Trophoblast cell (in vitro differentiated cells and primary cell): ENCODE data around the gene NUP107.
A peak's percentile ranks its signal among the peaks of the same experiment; 100 is the strongest.

Experiments used
- DNase-seq, 2 donors: peaks; one replicate each; pipeline ENCODE4 v3.0.0-alpha.2; 2016
- H2AFZ ChIP-seq: 2 replicates; pipeline ENCODE4 v1.6.1; 2013; ENCODE audit warnings: low read length, moderate library complexity, mild to moderate bottlenecking; ENCODE audit not compliant: insufficient read depth, poor library complexity
- H2AK5ac ChIP-seq: 2 replicates; pipeline ENCODE4 v1.6.1; 2013; ENCODE audit warnings: mild to moderate bottlenecking, low read length
- H2BK120ac ChIP-seq: 2 replicates; pipeline ENCODE4 v1.6.1; 2013; ENCODE audit warnings: low read length, mild to moderate bottlenecking, moderate library complexity; ENCODE audit not compliant: insufficient read depth, poor library complexity
- H2BK12ac ChIP-seq: 2 replicates; pipeline ENCODE4 v1.6.1; 2013; ENCODE audit warnings: mild to moderate bottlenecking, low read length, moderate library complexity
- H2BK5ac ChIP-seq: 2 replicates; pipeline ENCODE4 v1.6.1; 2013; ENCODE audit warnings: low read length, low read depth, moderate library complexity, mild to moderate bottlenecking; ENCODE audit not compliant: poor library complexity
- H3K14ac ChIP-seq: 2 replicates; pipeline ENCODE4 v1.6.1; 2013; ENCODE audit warnings: mild to moderate bottlenecking, low read length
- H3K18ac ChIP-seq: 2 replicates; pipeline ENCODE4 v1.6.1; 2013; ENCODE audit warnings: mild to moderate bottlenecking, low read length
- H3K23ac ChIP-seq: 2 replicates; pipeline ENCODE4 v1.6.1; 2013; ENCODE audit warnings: low read length
- H3K27ac ChIP-seq: 2 replicates; pipeline ENCODE4 v1.5.1; 2013; ENCODE audit warnings: low read depth, mild to moderate bottlenecking, inconsistent platforms, low read length, moderate library complexity
- H3K27me3 ChIP-seq: 2 replicates; pipeline ENCODE4 v1.6.1; 2013; ENCODE audit warnings: inconsistent platforms, mild to moderate bottlenecking, low read length, moderate library complexity; ENCODE audit not compliant: insufficient read depth
- H3K36me3 ChIP-seq, 2 experiments: 1 replicate in 1 of 2; 2 replicates in 1 of 2; pipeline ENCODE4 v1.6.1; 2013; ENCODE audit warnings: low read length in 2 of 2, mild to moderate bottlenecking in 2 of 2, moderate library complexity in 1 of 2; ENCODE audit not compliant: insufficient read depth in 2 of 2, control insufficient read depth in 1 of 2
- H3K4ac ChIP-seq: 2 replicates; pipeline ENCODE4 v1.6.1; 2013; ENCODE audit warnings: low read depth, mild to moderate bottlenecking, low read length, moderate library complexity
- H3K4me1 ChIP-seq, 2 experiments: 1 replicate in 1 of 2; 2 replicates in 1 of 2; pipeline ENCODE4 v1.6.1; 2013; ENCODE audit warnings: low read length in 2 of 2, mild to moderate bottlenecking in 2 of 2, moderate library complexity in 1 of 2; ENCODE audit not compliant: insufficient read depth in 2 of 2, control insufficient read depth in 1 of 2
- H3K4me2 ChIP-seq: 2 replicates; pipeline ENCODE4 v1.6.1; 2013; ENCODE audit warnings: inconsistent platforms, mild to moderate bottlenecking, low read length, moderate library complexity
- H3K4me3 ChIP-seq: 2 replicates; pipeline ENCODE4 v1.5.1; 2013; ENCODE audit warnings: mild to moderate bottlenecking, low read depth, low read length, inconsistent platforms
- H3K79me1 ChIP-seq: one replicate; pipeline ENCODE4 v1.6.1; 2013; ENCODE audit warnings: low read length
- H3K79me2 ChIP-seq: 2 replicates; pipeline ENCODE4 v1.6.1; 2013; ENCODE audit warnings: low read length, mild to moderate bottlenecking; ENCODE audit not compliant: control insufficient read depth, insufficient read depth, poor library complexity
- H3K9ac ChIP-seq: 2 replicates; pipeline ENCODE4 v1.6.1; 2013; ENCODE audit warnings: mild to moderate bottlenecking, low read length
- H3K9me3 ChIP-seq: 2 replicates; pipeline ENCODE4 v1.6.1; 2013; ENCODE audit warnings: low read depth, mild to moderate bottlenecking, control low read depth, inconsistent platforms, low read length; ENCODE audit not compliant: insufficient read depth
- H4K12ac ChIP-seq: 2 replicates; pipeline ENCODE4 v1.6.1; 2013; ENCODE audit warnings: low read depth, mild to moderate bottlenecking, low read length, moderate library complexity
- H4K8ac ChIP-seq: 2 replicates; pipeline ENCODE4 v1.6.1; 2013; ENCODE audit warnings: low read depth, mild to moderate bottlenecking, low read length, moderate library complexity
- H4K91ac ChIP-seq: one replicate; pipeline ENCODE4 v1.6.1; 2013; ENCODE audit warnings: low read depth, mild to moderate bottlenecking, low read length, moderate library complexity
- WGBS: extraction: QIAGEN DNeasy Blood & Tissue Kit; methylation state at CpG from one replicate; pipeline ENCODE4 v1.1.7; 2013; ENCODE audit warnings: missing lambda C conversion rate; ENCODE audit not compliant: insufficient read length, insufficient coverage; ENCODE audit errors: extremely low coverage; 5-methylcytosine and 5-hydroxymethylcytosine counted together

Gene NUP107

DNA sequence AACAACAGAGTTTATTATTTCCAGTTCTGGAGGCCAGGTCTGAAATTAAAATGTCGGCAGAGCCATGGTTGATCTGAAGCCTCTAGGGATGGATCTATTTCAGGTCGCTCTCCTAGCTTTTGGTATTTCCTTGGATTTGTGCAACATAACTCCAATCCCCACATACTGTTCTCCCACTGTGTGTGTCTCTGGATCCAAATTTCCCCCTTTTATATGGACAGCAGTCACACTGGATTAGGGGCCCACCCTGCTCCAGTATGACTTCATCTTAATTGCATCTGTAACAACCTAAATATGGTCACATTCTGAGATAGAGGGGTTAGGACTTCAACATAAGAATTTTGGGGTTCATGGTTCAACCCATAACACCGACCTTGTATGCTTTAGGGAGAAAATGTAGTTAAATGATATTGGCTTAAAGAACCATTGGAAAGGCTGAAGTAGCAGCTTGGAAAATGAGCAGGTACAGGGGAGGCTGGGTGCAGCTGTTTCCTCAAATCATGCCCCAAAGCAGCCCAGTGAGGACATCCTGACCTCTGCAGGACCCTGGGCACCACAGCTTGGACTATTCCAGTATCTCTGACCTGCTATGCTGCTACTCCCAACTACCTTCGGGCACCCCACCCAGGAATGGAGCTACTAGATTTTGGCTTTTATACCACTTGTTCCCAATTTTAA, 107.3 kb downstream of the NUP107 start:
- no peak overlapping the region for H2BK12ac ChIP-seq
- H4K8ac ChIP-seq: no peak overlapping the region
- H3K18ac ChIP-seq: no peak overlapping the region
- no peak for DNase-seq
- H3K4me3 ChIP-seq: no peak overlapping the region
- H2BK120ac ChIP-seq: no peak overlapping the region
- no peaks in the 10 kb centered on the region for H3K4me1 ChIP-seq
- no peak overlapping the region for H2AK5ac ChIP-seq
- H3K79me1 ChIP-seq: no peaks in the 10 kb centered on the region
- no peak overlapping the region for H4K91ac ChIP-seq
- WGBS: no CpG with 5 or more reads among the region's 4 CpGs
- no peak overlapping the region for H3K14ac ChIP-seq
- no peak overlapping the region for H3K27ac ChIP-seq
- H2BK5ac ChIP-seq: no peak overlapping the region
- H3K9me3 ChIP-seq: no peaks in the 10 kb centered on the region
- no peak overlapping the region for H4K12ac ChIP-seq
- H3K79me2 ChIP-seq: no peaks in the 10 kb centered on the region
- no peak overlapping the region for H3K4ac ChIP-seq
- no peak overlapping the region for H3K23ac ChIP-seq
- no peak overlapping the region for H3K4me2 ChIP-seq
- no peaks in the 10 kb centered on the region for H3K36me3 ChIP-seq
- H2AFZ ChIP-seq: no peak overlapping the region
- no peak overlapping the region for H3K9ac ChIP-seq
- no peaks in the 10 kb centered on the region for H3K27me3 ChIP-seq

DNA sequence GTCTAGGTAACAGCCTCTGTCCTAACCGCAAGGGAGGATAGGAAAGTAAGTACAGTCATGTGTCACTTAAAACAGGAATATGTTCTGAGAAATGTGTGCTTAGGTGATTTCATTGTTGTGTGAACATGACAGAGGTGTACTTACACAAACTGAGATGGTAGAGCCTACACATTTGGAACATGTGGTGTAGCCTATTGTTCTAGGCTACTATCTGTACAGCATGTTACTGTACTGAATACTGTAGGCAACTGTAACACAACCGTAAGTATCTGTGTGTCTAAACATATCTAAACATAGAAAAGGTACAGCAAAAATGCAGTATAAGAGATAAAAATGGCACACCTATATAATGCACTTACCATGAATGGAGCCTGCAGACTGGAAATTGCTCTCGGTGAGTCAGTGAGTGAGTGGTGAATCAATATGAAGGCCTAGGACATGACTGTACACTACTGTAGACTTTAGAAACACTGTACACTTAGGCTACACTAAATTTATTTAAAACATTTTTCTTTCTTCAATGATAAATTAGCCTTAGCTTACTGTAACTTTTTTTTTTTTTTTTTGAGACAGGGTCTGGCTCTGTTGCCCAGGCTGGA, 108.0 kb downstream of the NUP107 start:
- Histone ChIP-seq H3K4me2 (no peak overlapping the region), H3K79me1 (no peaks in the 10 kb centered on the region), H3K14ac (no peak overlapping the region), H3K4me1 (no peaks in the 10 kb centered on the region), H3K36me3 (no peaks in the 10 kb centered on the region), H2BK120ac (no peak overlapping the region), H3K4ac (no peak overlapping the region), H2AFZ (no peak overlapping the region), H3K27ac (no peak overlapping the region), H3K18ac (no peak overlapping the region), H3K27me3 (no peaks in the 10 kb centered on the region), H3K23ac (no peak overlapping the region), H4K8ac (no peak overlapping the region), H3K9me3 (no peaks in the 10 kb centered on the region), H4K12ac (no peak overlapping the region), H3K4me3 (no peak overlapping the region), H3K9ac (no peak overlapping the region), H2BK12ac (no peak overlapping the region), H2AK5ac (no peak overlapping the region), H4K91ac (no peak overlapping the region), H3K79me2 (no peaks in the 10 kb centered on the region), H2BK5ac (no peak overlapping the region)
- no CpG with 5 or more reads among the region's 3 CpGs for WGBS
- peak; percentile 61 to 66 for DNase-seq
